Neural cell (in vitro differentiated cells): ENCODE results near the gene SIRPG. TPM values are rescaled to one million over a fixed set of nuclear protein-coding genes. Genes with fewer than 3 reads are reported as not detected.

ENCODE experiments used
- H2AFZ ChIP-seq: fragments of 200-600, 300-800 bp; sonication (generic), shearing (Covaris generic); 2 replicates; pipeline ENCODE4 v1.6.0; 2014; ENCODE audit warnings: low read depth, mild to moderate bottlenecking, antibody characterized with exemption, low read length, moderate library complexity
- H3F3A ChIP-seq: fragments of 200-600 bp; shearing (Covaris generic); 2 replicates; pipeline ENCODE4 v1.6.1; 2016; ENCODE audit warnings: mild to moderate bottlenecking, moderate library complexity, mixed read lengths, antibody characterized with exemption, low read length; ENCODE audit not compliant: insufficient read depth, poor library complexity, severe bottlenecking
- H3K27ac ChIP-seq: fragments of 200-600, 300-800 bp; sonication (generic), shearing (Covaris generic); 2 replicates; pipeline ENCODE4 v1.5.1; 2014; ENCODE audit warnings: mild to moderate bottlenecking, low read length, moderate library complexity
- H3K27me3 ChIP-seq: fragments of 300-800, 200-600 bp; sonication (generic), shearing (Covaris generic); 2 replicates; pipeline ENCODE4 v1.6.0; 2014; ENCODE audit warnings: mild to moderate bottlenecking, low read depth, low read length, moderate library complexity; ENCODE audit not compliant: insufficient read depth
- H3K36me3 ChIP-seq: fragments of 300-800, 200-600 bp; sonication (generic), shearing (Covaris generic); 2 replicates; pipeline ENCODE4 v1.5.1; 2014; ENCODE audit warnings: mild to moderate bottlenecking, antibody characterized with exemption, low read length, moderate library complexity; ENCODE audit not compliant: insufficient read depth
- H3K4me2 ChIP-seq: fragments of 300-800, 200-600 bp; sonication (generic), shearing (Covaris generic); 2 replicates; pipeline ENCODE4 v1.6.0; 2014; ENCODE audit warnings: mild to moderate bottlenecking, low read length
- H3K4me3 ChIP-seq: fragments of 300-800, 200-600 bp; sonication (generic), shearing (Covaris generic); 2 replicates; pipeline ENCODE4 v1.5.1; 2014; ENCODE audit warnings: mild to moderate bottlenecking, low read length, moderate library complexity
- H3K79me2 ChIP-seq: fragments of 200-600 bp; shearing (Covaris generic); replicated peaks from 2 replicates; pipeline ENCODE4 v1.6.0; 2014; ENCODE audit warnings: mild to moderate bottlenecking, low read length, moderate library complexity; ENCODE audit not compliant: insufficient read depth
- H3K9ac ChIP-seq: fragments of 300-800, 200-600 bp; sonication (generic), shearing (Covaris generic); 2 replicates; pipeline ENCODE4 v1.6.1; 2016; ENCODE audit warnings: mild to moderate bottlenecking, low read length, mixed read lengths
- H3K9me2 ChIP-seq: fragments of 200-600 bp; shearing (Covaris generic); 2 replicates; pipeline ENCODE4 v1.6.1; 2016; ENCODE audit warnings: mild to moderate bottlenecking, low read length, mixed read lengths; ENCODE audit not compliant: insufficient read depth
- H3K9me3 ChIP-seq: fragments of 200-600, 300-800 bp; sonication (generic), shearing (Covaris generic); 2 replicates; pipeline ENCODE4 v1.6.1; 2016; ENCODE audit warnings: mild to moderate bottlenecking, mixed run types, low read length, moderate library complexity, mixed read lengths
- H4K20me1 ChIP-seq: fragments of 200-600 bp; shearing (Covaris generic); 2 replicates; pipeline ENCODE4 v1.6.1; 2016; ENCODE audit warnings: mild to moderate bottlenecking, mixed run types; ENCODE audit not compliant: insufficient read depth
- CTCF ChIP-seq: fragments of 450-650 bp; IDR thresholded peaks from 2 replicates; pipeline ENCODE4 v1.5.1; 2014; ENCODE audit warnings: antibody characterized with exemption, mild to moderate bottlenecking, moderate library complexity; ENCODE audit not compliant: poor library complexity, severe bottlenecking
- EP300 ChIP-seq: fragments of 450-650 bp; conservative IDR thresholded peaks from 2 replicates; pipeline ENCODE4 v1.6.1; 2014; ENCODE audit warnings: antibody characterized with exemption, mild to moderate bottlenecking, moderate library complexity; ENCODE audit not compliant: poor library complexity, severe bottlenecking
- EZH2 ChIP-seq: fragments of 200-600, 300-800 bp; shearing (Covaris generic), sonication (generic); IDR thresholded peaks from 2 replicates; pipeline ENCODE4 v1.6.1; 2014; ENCODE audit warnings: antibody characterized with exemption, low read length, borderline replicate concordance, mild to moderate bottlenecking; ENCODE audit not compliant: insufficient read depth, poor library complexity, severe bottlenecking
- MXI1 ChIP-seq: fragments of 450-650 bp; conservative IDR thresholded peaks from 2 replicates; pipeline ENCODE4 v1.6.1; 2014; ENCODE audit warnings: antibody characterized with exemption, mild to moderate bottlenecking; ENCODE audit not compliant: poor library complexity, severe bottlenecking
- POLR2AphosphoS5 ChIP-seq: IDR thresholded peaks from 2 replicates; pipeline ENCODE4 v1.6.1; 2012
- RAD21 ChIP-seq: fragments of 450-650 bp; conservative IDR thresholded peaks from 2 replicates; pipeline ENCODE4 v1.6.1; 2014; ENCODE audit warnings: antibody characterized with exemption, mild to moderate bottlenecking, moderate library complexity
- REST ChIP-seq: IDR thresholded peaks from 2 replicates; pipeline ENCODE4 v1.6.1; 2012; ENCODE audit warnings: borderline replicate concordance
- SMC3 ChIP-seq: fragments of 450-650 bp; conservative IDR thresholded peaks from 2 replicates; pipeline ENCODE4 v1.6.1; 2014; ENCODE audit warnings: antibody characterized with exemption, mild to moderate bottlenecking, moderate library complexity; ENCODE audit not compliant: poor library complexity
- TAF1 ChIP-seq: IDR thresholded peaks from 2 replicates; pipeline ENCODE4 v1.6.1; 2012; ENCODE audit warnings: low read depth
- polyA plus RNA-seq: library from polyadenylated mRNA; depleted of rRNA; stranded (reverse); fragments of >200 nt; gene quantifications from 2 replicates; pipeline ENCODE4 v1.2.3, GENCODE V29; 2014

SIRPG gene
- polyA plus RNA-seq, 1 donor from 2014 or later, result not detected

GRCh38 chr20:1651268-1652058 is 6.1 kb downstream of the SIRPG start:
- no peak overlapping the region for H2AFZ ChIP-seq
- no peak overlapping the region for H3K4me3 ChIP-seq
- H3K9me3 ChIP-seq, result no peaks in the 10 kb centered on the region
- H3K27me3 ChIP-seq, result no peaks in the 10 kb centered on the region
- no peak overlapping the region for H3K27ac ChIP-seq
- no peaks in the 10 kb centered on the region for H3K79me2 ChIP-seq
- H3F3A ChIP-seq, result no peaks in the 10 kb centered on the region
- H3K9me2 ChIP-seq, result no peaks in the 10 kb centered on the region
- TF ChIP-seq POLR2AphosphoS5 (no peak), RAD21 (no peak), TAF1 (no peak), CTCF (no peak), EZH2 (no peak), SMC3 (no peak), MXI1 (no peak), REST (no peak), EP300 (no peak)
- H3K9ac ChIP-seq, result no peak overlapping the region
- no peaks in the 10 kb centered on the region for H4K20me1 ChIP-seq
- H3K4me2 ChIP-seq, result no peak overlapping the region
- no peaks in the 10 kb centered on the region for H3K36me3 ChIP-seq

- no peak overlapping the region for H3K4me3 ChIP-seq
- no peaks in the 10 kb centered on the region for H3K27me3 ChIP-seq
Observed at GRCh38 chr20:1648101-1648500, 9.5 kb downstream of the SIRPG start.

More at GRCh38 chr20:1648101-1648500, 9.5 kb downstream of the SIRPG start:
- H4K20me1 ChIP-seq, result no peaks in the 10 kb centered on the region
- H3K36me3 ChIP-seq, result no peaks in the 10 kb centered on the region
- TF ChIP-seq SMC3 (no peak), EP300 (no peak), REST (no peak), EZH2 (no peak), POLR2AphosphoS5 (no peak), CTCF (no peak), RAD21 (no peak), MXI1 (no peak), TAF1 (no peak)
- H3K27ac ChIP-seq, result no peak overlapping the region
- H3K9me2 ChIP-seq, result no peaks in the 10 kb centered on the region
- no peaks in the 10 kb centered on the region for H3F3A ChIP-seq
- no peaks in the 10 kb centered on the region for H3K79me2 ChIP-seq
- H3K9ac ChIP-seq, result no peak overlapping the region
- H3K9me3 ChIP-seq, result no peaks in the 10 kb centered on the region
- H2AFZ ChIP-seq, result no peak overlapping the region
- H3K4me2 ChIP-seq, result no peak overlapping the region
